ENCODE results near the gene CYTH1. TPM values are rescaled to one million over a fixed set of nuclear protein-coding genes. Genes with fewer than 3 reads are reported as not detected.

The CYTH1 gene
- total RNA-seq, 1 experiment from 2014 or later = 29.6 TPM

DNA sequence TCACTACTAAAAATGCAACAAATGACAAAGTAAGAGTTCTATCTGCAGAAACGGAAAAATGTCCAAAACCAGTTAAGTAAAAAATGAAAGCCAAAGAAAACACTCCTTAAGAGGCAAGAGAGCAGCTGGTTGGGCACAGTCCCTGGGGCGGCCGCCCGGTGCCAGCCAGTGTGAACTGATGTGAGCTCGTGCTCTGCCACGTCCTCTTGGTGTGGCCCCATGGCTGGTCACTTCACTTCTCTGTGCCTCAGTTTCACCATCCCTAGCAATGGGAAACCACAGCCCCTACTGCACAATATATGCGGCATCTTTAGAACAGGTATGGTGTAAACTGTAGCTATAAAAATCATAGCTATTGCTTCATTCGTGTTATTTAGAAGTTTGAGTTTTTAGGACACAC, 37.3 kb upstream of the CYTH1 start:
- H3K36me3 Mint-ChIP-seq (ENCODE audit: insufficient read depth, unreplicated experiment) = peaks cover 85% of the 10 kb centered on the region
- BruUV-seq (replicated peaks) = no TSS peak
- intact Hi-C loops (cut with micrococcal nuclease; ENCODE audit: unreplicated experiment) = no loop called here

DNA sequence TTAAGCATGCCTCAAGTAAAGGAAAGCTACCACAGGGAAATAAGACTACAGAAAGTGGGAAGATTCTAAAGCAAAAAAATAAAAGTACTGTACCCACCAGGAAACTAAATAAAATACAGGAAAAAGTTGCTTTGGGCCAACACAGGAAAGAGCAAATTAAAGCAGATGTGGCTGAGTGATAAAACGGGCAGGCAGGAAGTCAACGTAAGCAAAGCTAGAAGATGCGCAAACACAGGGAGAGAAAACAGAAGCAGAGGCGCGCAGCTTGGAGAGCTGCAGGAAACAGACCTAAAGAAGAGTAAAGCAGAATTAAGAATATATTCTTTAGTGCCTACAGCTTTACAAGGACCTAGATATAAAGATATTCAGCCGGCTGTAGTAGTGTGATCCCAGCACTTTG, 36.9 kb upstream of the CYTH1 start:
- no peaks in the 10 kb centered on the region for H3K9me3 Mint-ChIP-seq (ENCODE audit: unreplicated experiment)
- H3K27ac Mint-ChIP-seq (ENCODE audit: unreplicated experiment) = no peak overlapping the region
- H3K4me3 ChIP-seq (ENCODE audit: low read depth, low read length) = no peak overlapping the region
- intact Hi-C loops (cut with micrococcal nuclease; ENCODE audit: unreplicated experiment) = no loop called here
- H3K27me3 ChIP-seq (replicated peaks; ENCODE audit: control insufficient read depth, insufficient read depth, low read length) = no peaks in the 10 kb centered on the region
- H3K27me3 Mint-ChIP-seq (ENCODE audit: insufficient read depth, unreplicated experiment) = no peaks in the 10 kb centered on the region
- H3K9me3 ChIP-seq = no peaks in the 10 kb centered on the region
- no peak for DNase-seq
- no peaks in the 10 kb centered on the region for H3K4me1 ChIP-seq
- H3K4me1 Mint-ChIP-seq (ENCODE audit: low read depth, unreplicated experiment) = no peaks in the 10 kb centered on the region
- TF ChIP-seq, protein P1, sequence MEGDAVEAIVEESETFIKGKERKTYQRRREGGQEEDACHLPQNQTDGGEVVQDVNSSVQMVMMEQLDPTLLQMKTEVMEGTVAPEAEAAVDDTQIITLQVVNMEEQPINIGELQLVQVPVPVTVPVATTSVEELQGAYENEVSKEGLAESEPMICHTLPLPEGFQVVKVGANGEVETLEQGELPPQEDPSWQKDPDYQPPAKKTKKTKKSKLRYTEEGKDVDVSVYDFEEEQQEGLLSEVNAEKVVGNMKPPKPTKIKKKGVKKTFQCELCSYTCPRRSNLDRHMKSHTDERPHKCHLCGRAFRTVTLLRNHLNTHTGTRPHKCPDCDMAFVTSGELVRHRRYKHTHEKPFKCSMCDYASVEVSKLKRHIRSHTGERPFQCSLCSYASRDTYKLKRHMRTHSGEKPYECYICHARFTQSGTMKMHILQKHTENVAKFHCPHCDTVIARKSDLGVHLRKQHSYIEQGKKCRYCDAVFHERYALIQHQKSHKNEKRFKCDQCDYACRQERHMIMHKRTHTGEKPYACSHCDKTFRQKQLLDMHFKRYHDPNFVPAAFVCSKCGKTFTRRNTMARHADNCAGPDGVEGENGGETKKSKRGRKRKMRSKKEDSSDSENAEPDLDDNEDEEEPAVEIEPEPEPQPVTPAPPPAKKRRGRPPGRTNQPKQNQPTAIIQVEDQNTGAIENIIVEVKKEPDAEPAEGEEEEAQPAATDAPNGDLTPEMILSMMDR (IDR thresholded peaks at IDR 0.05; ENCODE audit: insufficient read depth in 1 of 2, low read depth in 1 of 2, low read length in 1 of 2, severe bottlenecking in 1 of 2, unreplicated experiment in 1 of 2) = no peak
- H3K4me3 Mint-ChIP-seq (ENCODE audit: unreplicated experiment) = no peak overlapping the region
- ChIA-PET POLR2A (interaction anchor here (0.6 kb wide), 1 partner anchor 13 kb away, joined by 3 read pairs; no protein-coding TSS in a partner anchor), CTCF (no interaction called here)
- no TSS peak for BruUV-seq (replicated peaks)
- peaks cover 9% of the 10 kb centered on the region for H3K36me3 ChIP-seq (ENCODE audit: control insufficient read depth, insufficient read depth, low read length)
- H3K36me3 Mint-ChIP-seq (ENCODE audit: insufficient read depth, unreplicated experiment) = peaks cover 85% of the 10 kb centered on the region

More for the DNA sequence above, 37.3 kb upstream of the CYTH1 start:
- H3K4me3 Mint-ChIP-seq (ENCODE audit: unreplicated experiment) = no peak overlapping the region
- Histone ChIP-seq H3K9me3 (no peaks in the 10 kb centered on the region), H3K36me3 (ENCODE audit: control insufficient read depth, insufficient read depth, low read length) (peaks cover 9% of the 10 kb centered on the region), H3K4me3 (ENCODE audit: low read depth, low read length) (no peak overlapping the region), H3K27me3 (replicated peaks; ENCODE audit: control insufficient read depth, insufficient read depth, low read length) (no peaks in the 10 kb centered on the region), H3K4me1 (no peaks in the 10 kb centered on the region)
- DNase-seq = no peak
- POLR2A ChIA-PET = interaction anchor here (0.6 kb wide), 1 partner anchor 13 kb away, joined by 3 read pairs; no protein-coding TSS in a partner anchor
- H3K9me3 Mint-ChIP-seq (ENCODE audit: unreplicated experiment) = no peaks in the 10 kb centered on the region
- CTCF ChIA-PET = no interaction called here
- H3K27me3 Mint-ChIP-seq (ENCODE audit: insufficient read depth, unreplicated experiment) = no peaks in the 10 kb centered on the region
- no peak overlapping the region for H3K27ac Mint-ChIP-seq (ENCODE audit: unreplicated experiment)
- TF ChIP-seq, protein P1 (IDR thresholded peaks at IDR 0.05; ENCODE audit: insufficient read depth in 1 of 2, low read depth in 1 of 2, low read length in 1 of 2, severe bottlenecking in 1 of 2, unreplicated experiment in 1 of 2) = no peak
- H3K4me1 Mint-ChIP-seq (ENCODE audit: low read depth, unreplicated experiment) = no peaks in the 10 kb centered on the region

DNA sequence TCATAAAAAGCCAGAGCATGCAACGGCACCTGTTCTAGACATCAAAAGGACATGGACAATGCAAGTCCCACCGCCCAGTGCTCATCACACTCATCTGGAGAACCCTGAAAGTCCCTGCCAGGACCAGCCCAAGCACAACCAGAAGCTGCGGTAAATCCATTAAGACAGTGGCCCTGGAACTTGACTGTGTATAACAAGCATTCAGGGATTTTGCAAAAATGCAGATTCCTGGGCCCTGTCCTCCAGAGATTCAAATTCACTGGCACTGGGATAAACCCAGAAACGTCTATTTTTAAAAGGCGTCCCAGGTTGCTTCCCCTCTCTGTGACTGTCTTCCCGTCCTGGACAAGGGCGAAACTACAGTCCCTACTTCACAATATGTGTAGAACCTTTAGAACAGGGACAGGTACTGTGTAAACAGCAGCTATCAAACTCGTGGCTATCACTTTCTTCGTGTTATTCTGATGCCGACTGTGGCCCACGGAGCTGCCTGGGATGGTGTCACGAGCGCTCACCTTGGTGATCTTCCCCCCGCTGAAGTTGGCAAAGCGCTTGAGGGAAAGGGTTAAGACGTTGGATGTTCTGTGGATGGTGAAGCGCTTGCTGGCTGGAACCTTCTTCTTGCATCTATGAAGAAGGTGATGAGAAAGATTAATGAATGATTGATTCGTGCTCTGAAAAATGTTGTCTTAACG, 36.2 kb upstream of the CYTH1 start:
- H3K27ac Mint-ChIP-seq (ENCODE audit: unreplicated experiment) = no peak overlapping the region

More for the DNA sequence above, 36.2 kb upstream of the CYTH1 start:
- no peaks in the 10 kb centered on the region for H3K4me1 Mint-ChIP-seq (ENCODE audit: low read depth, unreplicated experiment)
- ChIA-PET CTCF (no interaction called here), POLR2A (no interaction called here)
- intact Hi-C loops (cut with micrococcal nuclease; ENCODE audit: unreplicated experiment) = no loop called here
- H3K36me3 ChIP-seq (ENCODE audit: control insufficient read depth, insufficient read depth, low read length) = peaks cover 9% of the 10 kb centered on the region
- H3K27me3 ChIP-seq (replicated peaks; ENCODE audit: control insufficient read depth, insufficient read depth, low read length) = no peaks in the 10 kb centered on the region
- BruUV-seq (replicated peaks) = no TSS peak
- TF ChIP-seq, protein P1 (IDR thresholded peaks at IDR 0.05; ENCODE audit: insufficient read depth in 1 of 2, low read depth in 1 of 2, low read length in 1 of 2, severe bottlenecking in 1 of 2, unreplicated experiment in 1 of 2) = no peak
- no peak for DNase-seq
- no peaks in the 10 kb centered on the region for H3K4me1 ChIP-seq
- no peak overlapping the region for H3K4me3 Mint-ChIP-seq (ENCODE audit: unreplicated experiment)
- H3K9me3 ChIP-seq = no peaks in the 10 kb centered on the region
- peaks cover 85% of the 10 kb centered on the region for H3K36me3 Mint-ChIP-seq (ENCODE audit: insufficient read depth, unreplicated experiment)
- no peaks in the 10 kb centered on the region for H3K27me3 Mint-ChIP-seq (ENCODE audit: insufficient read depth, unreplicated experiment)
- H3K9me3 Mint-ChIP-seq (ENCODE audit: unreplicated experiment) = no peaks in the 10 kb centered on the region
- H3K4me3 ChIP-seq (ENCODE audit: low read depth, low read length) = no peak overlapping the region
